ENCODE measurements around the gene AGAP1. TPM values are rescaled to one million over a fixed set of nuclear protein-coding genes. Genes with fewer than 3 reads are reported as not detected.

The AGAP1 gene
- polyA plus RNA-seq, 1 donor from 2014 or later = 17.4 TPM

DNA sequence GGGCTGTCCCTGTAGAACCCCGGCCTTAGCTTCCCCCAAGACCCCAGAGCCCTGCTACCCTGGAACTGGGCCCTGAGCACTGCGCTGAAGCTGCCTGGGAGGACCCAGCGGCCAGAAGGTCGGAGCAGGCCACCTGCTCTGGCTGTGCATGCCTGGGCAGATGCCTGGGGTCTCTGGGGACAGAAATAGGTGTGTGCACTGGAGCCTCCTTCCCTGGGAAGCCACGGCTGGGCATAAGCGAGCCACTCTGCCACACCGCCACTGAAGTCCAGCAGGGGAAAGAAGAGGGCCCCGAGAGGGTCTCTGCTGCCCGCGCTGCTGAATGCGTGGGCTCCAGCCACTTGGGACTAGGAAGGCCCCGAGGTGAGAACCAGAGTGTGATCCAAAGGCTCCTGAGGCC is 667.7 kb downstream of the AGAP1 start:
- Histone ChIP-seq H3K4me2 (ENCODE audit: low read length) (no peak overlapping the region), H3K4me3 (ENCODE audit: low read length) (no peak overlapping the region), H3K79me2 (replicated peaks; ENCODE audit: insufficient read depth, low read length) (no peaks in the 10 kb centered on the region), H3K9me2 (ENCODE audit: insufficient read depth, low read length) (no peaks in the 10 kb centered on the region), H3K9ac (ENCODE audit: low read length) (no peak overlapping the region), H3K9me3 (ENCODE audit: low read length) (no peaks in the 10 kb centered on the region), H4K20me1 (ENCODE audit: insufficient read depth) (no peaks in the 10 kb centered on the region), H3K36me3 (ENCODE audit: insufficient read depth, low read length) (no peaks in the 10 kb centered on the region), H3K27me3 (ENCODE audit: insufficient read depth, low read depth, low read length) (peaks cover 100% of the 10 kb centered on the region), H2AFZ (ENCODE audit: low read depth, low read length) (no peak overlapping the region), H3K27ac (ENCODE audit: low read length) (no peak overlapping the region), H3F3A (ENCODE audit: insufficient read depth, low read length, poor library complexity, severe bottlenecking) (no peaks in the 10 kb centered on the region)
- TF ChIP-seq REST (IDR thresholded peaks at IDR 0.05; ENCODE audit: borderline replicate concordance) = no peak
- no peak for TF ChIP-seq MXI1 (conservative IDR thresholded peaks at IDR 0.05; ENCODE audit: poor library complexity, severe bottlenecking)
- TF ChIP-seq, protein P1, sequence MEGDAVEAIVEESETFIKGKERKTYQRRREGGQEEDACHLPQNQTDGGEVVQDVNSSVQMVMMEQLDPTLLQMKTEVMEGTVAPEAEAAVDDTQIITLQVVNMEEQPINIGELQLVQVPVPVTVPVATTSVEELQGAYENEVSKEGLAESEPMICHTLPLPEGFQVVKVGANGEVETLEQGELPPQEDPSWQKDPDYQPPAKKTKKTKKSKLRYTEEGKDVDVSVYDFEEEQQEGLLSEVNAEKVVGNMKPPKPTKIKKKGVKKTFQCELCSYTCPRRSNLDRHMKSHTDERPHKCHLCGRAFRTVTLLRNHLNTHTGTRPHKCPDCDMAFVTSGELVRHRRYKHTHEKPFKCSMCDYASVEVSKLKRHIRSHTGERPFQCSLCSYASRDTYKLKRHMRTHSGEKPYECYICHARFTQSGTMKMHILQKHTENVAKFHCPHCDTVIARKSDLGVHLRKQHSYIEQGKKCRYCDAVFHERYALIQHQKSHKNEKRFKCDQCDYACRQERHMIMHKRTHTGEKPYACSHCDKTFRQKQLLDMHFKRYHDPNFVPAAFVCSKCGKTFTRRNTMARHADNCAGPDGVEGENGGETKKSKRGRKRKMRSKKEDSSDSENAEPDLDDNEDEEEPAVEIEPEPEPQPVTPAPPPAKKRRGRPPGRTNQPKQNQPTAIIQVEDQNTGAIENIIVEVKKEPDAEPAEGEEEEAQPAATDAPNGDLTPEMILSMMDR (IDR thresholded peaks at IDR 0.05; ENCODE audit: poor library complexity, severe bottlenecking) = no peak
- no peak for TF ChIP-seq SMC3 (conservative IDR thresholded peaks at IDR 0.05; ENCODE audit: poor library complexity)
- TF ChIP-seq EZH2 (IDR thresholded peaks at IDR 0.05; ENCODE audit: borderline replicate concordance, insufficient read depth, low read length, poor library complexity, severe bottlenecking) = no peak
- no peak for TF ChIP-seq RAD21 (conservative IDR thresholded peaks at IDR 0.05)
- TF ChIP-seq TAF1 (IDR thresholded peaks at IDR 0.05; ENCODE audit: low read depth) = no peak
- TF ChIP-seq POLR2AphosphoS5 (IDR thresholded peaks at IDR 0.05) = no peak
- no peak for TF ChIP-seq EP300 (conservative IDR thresholded peaks at IDR 0.05; ENCODE audit: poor library complexity, severe bottlenecking)

DNA sequence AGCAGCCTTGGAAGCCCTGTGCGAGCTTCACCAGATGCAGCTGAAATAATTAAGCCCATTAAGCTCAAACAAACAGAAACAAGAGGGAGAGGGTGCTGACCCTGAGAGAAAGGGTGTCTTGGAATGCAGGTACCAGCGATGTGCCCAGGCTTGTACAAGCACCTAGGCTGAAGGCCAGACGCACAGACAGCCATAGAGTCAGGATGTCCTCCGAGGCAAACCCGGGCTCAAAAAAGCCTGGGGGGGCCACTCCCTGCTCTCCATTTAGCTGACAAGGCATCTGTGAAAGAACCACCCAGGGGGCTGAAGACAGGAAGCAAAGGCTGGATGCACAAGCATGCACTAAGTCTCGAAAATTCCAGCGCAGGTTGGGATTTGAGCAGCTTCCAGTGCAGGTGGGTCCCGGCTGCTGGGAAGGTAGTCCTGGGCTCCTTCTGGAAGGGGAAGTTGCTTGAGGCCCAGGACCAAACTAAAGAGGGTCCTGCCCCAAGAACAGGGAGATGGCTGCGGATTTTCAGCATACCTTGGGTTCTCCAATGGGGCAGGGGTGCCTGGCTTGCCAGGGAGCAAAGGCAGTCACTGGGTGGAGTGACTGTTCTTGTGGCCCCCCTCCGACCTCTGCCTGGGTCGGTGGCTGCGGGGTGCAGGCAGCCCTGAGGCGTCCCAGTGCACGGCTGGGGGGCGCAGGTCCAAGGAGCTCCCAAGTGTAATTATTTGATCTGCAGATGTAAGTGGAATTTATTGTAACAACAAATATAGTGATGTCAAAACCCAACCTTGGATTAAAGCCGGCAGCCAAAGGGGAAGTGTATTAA is 668.4 kb downstream of the AGAP1 start:
- Histone ChIP-seq H3K9me3 (ENCODE audit: low read length) (no peaks in the 10 kb centered on the region), H3F3A (ENCODE audit: insufficient read depth, low read length, poor library complexity, severe bottlenecking) (no peaks in the 10 kb centered on the region), H3K27ac (ENCODE audit: low read length) (no peak overlapping the region), H3K79me2 (replicated peaks; ENCODE audit: insufficient read depth, low read length) (no peaks in the 10 kb centered on the region), H2AFZ (ENCODE audit: low read depth, low read length) (no peak overlapping the region), H3K4me2 (ENCODE audit: low read length) (no peak overlapping the region), H4K20me1 (ENCODE audit: insufficient read depth) (no peaks in the 10 kb centered on the region), H3K27me3 (ENCODE audit: insufficient read depth, low read depth, low read length) (peaks cover 100% of the 10 kb centered on the region), H3K9ac (ENCODE audit: low read length) (no peak overlapping the region), H3K4me3 (ENCODE audit: low read length) (no peak overlapping the region), H3K9me2 (ENCODE audit: insufficient read depth, low read length) (no peaks in the 10 kb centered on the region), H3K36me3 (ENCODE audit: insufficient read depth, low read length) (no peaks in the 10 kb centered on the region)
- TF ChIP-seq EZH2 (IDR thresholded peaks at IDR 0.05; ENCODE audit: borderline replicate concordance, insufficient read depth, low read length, poor library complexity, severe bottlenecking) (no peak), RAD21 (conservative IDR thresholded peaks at IDR 0.05) (no peak), TAF1 (IDR thresholded peaks at IDR 0.05; ENCODE audit: low read depth) (no peak), REST (IDR thresholded peaks at IDR 0.05; ENCODE audit: borderline replicate concordance) (no peak), MXI1 (conservative IDR thresholded peaks at IDR 0.05; ENCODE audit: poor library complexity, severe bottlenecking) (no peak), SMC3 (conservative IDR thresholded peaks at IDR 0.05; ENCODE audit: poor library complexity) (no peak), POLR2AphosphoS5 (IDR thresholded peaks at IDR 0.05) (no peak), EP300 (conservative IDR thresholded peaks at IDR 0.05; ENCODE audit: poor library complexity, severe bottlenecking) (no peak)
- TF ChIP-seq, protein P1 (IDR thresholded peaks at IDR 0.05; ENCODE audit: poor library complexity, severe bottlenecking) = no peak

All from neural cell (in vitro differentiated cells).